HG03442 (cell line): ENCODE results near the gene UROD.

ENCODE experiments used
- ATAC-seq: cut with Tn5 transposase; IDR thresholded peaks from one replicate; pipeline ENCODE4 v1.9.1; 2021; ENCODE audit warnings: mild to moderate bottlenecking, moderate library complexity; ENCODE audit not compliant: unreplicated experiment

Gene UROD

DNA sequence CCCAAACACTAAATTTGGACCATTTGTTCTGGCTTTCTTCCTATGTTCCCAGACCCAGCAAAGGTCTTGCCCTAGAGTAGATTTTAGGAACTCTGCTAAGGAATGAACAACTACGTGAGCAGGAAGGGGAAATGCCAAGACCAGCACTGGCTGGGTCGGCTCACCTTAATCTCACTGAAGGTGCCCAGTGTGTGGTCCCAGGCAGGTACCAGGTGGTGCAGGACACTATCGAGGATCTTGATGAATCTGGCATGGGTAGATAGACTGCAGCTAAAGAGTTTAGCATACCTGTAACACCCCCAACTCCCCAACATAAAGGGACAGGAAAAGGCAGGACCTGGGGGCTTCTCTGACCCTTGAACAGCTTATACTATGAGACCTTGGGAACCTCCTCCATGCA lies 4.0 kb upstream of the UROD start:
- ATAC-seq, result no peak

GRCh38 chr1:45008516-45008915 lies 3.5 kb upstream of the UROD start:
- ATAC-seq, result no peak

GRCh38 chr1:45009296-45009865 lies 2.7 kb upstream of the UROD start:
- ATAC-seq, result no peak

- ATAC-seq, result no peak
Measured at GRCh38 chr1:45009956-45010854, 1.8 kb upstream of the UROD start.

DNA sequence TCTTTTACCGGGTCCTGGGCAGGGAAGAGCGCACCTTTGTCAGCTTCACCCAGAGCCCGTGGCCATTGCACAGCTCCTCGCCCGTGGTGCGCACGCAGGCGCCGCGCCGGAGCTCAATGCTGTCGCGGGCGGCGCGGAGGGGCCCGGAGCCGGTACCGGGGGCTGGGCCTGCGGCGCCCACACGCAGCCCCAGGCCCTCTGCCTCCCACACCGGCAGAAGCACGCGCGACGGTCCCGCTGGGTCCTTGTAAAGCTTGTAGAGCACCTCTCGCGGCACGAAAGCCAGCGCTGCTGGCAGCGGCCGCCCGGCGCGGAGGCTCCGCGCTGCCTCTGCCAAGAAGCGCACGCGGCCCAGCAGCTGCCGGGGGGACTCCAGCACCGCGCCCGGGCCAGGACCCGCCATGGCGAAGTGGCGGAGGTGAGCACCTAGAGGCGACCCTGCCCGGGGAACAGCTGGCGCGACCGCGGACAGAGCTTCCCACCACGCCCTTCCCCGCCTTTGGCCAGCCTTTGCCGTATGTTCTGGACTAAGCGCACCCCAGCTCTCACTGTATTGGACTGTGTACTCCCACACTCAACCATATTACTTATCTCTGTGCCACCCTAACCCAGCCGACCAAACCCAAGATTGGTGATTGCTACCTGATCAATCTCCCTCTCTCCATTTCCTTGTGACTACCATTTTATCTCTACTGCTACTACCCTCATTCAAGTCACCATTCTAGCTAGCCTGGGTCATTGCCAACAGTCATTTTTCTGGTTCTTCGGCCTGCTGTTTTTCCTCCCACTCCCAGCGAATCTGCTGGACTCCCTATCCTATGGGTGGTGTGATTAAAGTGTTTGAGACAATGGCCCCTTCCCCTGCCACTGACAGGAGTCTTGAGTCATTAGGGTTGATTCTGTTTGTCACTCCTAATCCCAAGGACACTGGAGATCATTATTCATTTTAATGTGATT lies 921 bp upstream of the UROD start, which contains the start of gene HECTD3:
TSS of gene HECTD3 (minus strand) at position 470 of the 957 bp plus-strand sequence. CDS start at position 403, 67 bp downstream.
- ATAC-seq, result peak; percentile 63

- no peak for ATAC-seq
Measured at GRCh38 chr1:45012639-45013278, 705 bp downstream of the UROD start.

GRCh38 chr1:45013551-45014209 lies 1.6 kb downstream of the UROD start:
- no peak for ATAC-seq

DNA sequence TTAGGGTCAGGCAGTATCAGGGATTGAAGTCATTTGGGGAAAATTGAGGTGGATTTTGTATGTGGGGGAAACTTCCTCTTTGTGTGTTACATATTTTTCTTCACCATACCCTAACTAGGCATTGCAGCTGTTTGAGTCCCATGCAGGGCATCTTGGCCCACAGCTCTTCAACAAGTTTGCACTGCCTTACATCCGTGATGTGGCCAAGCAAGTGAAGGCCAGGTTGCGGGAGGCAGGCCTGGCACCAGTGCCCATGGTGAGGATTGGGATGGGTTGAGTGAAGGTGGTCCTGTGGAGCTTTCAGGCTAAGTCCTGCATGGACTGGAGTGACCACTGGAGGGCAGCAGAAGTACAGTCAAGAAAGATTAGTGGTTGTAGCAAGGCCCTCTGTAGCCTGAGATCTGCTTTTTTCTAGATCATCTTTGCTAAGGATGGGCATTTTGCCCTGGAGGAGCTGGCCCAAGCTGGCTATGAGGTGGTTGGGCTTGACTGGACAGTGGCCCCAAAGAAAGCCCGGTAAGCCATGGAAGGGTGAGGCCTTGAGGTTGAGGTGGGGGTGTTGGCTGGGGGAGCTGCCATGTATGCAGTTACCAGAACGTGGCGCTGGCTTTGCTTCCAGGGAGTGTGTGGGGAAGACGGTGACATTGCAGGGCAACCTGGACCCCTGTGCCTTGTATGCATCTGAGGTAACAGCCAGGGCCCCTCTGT lies 2.4 kb downstream of the UROD start:
- no peak for ATAC-seq

- ATAC-seq, result no peak
Measured at GRCh38 chr1:45015683-45016082, 3.6 kb downstream of the UROD start.

DNA sequence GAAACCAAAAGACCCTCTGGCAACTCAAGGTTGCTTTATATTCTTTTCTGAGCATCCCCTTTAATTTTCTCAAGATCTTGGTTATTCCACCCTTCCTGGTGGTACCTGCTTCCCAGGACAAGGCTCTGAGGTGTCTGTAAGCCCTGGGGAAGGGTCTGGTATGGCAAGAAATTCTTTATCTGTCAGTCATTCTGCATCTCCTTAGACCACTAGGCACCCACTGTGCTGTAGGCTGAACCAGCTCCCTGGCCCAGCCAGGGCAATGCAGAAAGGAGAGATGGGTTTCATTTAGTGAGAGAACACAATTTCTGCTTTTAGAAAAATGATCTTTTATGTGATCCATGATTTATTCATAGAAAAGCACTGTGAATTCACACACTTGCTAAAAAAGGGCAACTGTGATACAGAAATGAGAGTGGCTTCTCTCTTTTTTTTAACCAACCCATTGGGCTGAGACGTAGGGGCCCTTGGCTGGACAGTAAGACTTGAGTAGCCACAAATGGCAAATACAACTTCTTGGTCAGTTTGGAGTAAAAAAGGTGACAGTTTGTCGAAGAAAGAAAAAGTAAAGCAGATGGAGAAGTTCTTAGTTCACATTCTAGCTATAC lies 4.1 kb downstream of the UROD start:
- ATAC-seq, result no peak

- no peak for ATAC-seq
Measured at GRCh38 chr1:45016767-45017166, 4.7 kb downstream of the UROD start.

DNA sequence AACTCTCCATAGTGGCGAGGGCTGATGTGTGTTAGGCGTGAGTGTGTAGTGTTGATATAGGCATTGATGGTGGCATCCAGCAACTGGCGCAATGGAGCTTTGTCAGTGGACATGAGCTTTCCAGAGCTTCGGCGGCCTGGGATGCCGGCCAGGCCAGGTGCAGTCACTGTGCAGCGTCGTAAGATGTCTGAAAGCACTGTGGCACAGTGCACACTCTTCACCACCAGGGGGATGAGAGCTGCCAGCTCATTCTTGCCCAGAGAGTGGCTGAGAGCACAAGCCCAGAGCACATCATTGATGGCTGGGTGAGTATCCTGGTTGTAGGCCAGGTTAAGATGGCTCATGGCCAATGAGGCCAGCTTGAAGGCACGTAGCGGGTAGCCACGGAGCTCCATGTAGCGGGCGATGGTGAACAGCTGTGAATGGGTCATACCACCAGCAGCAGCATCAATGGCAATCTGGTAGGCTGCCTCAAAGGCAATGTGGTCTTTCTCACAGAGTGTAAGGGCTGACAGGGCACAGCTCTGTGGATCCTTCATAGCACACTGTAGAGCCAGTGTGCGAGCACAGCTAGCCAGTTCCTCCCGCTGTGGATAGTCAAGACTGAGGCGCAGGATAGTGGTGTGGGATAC lies 6.7 kb downstream of the UROD start:
- ATAC-seq, result peak; percentile 61

DNA sequence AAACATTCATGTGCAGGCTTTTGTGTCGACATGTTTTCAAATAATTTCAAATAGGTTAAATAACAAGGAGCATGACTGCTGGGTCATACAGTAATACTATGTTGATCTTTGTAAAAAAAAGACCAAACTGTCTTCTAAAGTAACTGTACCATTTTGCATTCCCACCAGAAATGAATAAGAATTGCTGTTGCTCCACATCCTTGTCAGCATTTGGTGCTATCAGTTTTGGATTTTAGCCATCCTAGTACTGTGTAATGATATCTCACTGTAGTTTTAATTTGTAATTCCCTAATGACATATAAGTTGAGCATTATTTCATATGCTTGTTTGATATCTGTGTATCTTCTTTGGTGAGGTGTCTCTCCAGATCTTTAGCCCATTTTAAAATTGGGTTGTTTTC lies 11.6 kb downstream of the UROD start:
- ATAC-seq, result no peak

DNA sequence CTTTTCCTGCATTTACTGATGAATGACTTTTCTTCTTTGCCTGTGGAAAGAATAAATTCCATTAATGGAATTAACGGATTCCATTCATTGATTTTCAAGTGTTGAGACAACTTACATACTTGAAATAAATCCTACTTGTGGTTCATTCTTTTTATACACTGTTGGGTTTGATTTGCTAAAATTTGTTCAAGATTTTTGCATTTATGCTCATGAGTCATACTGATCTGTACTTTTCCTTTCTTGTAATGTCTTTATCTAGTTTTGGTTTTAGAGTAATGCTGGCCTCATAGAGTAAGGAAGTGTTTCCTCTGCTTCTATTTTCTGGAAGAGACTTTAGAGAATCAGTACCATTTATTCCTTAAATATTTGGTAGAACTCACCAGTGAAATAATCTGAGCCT lies 14.4 kb downstream of the UROD start:
- no peak for ATAC-seq

DNA sequence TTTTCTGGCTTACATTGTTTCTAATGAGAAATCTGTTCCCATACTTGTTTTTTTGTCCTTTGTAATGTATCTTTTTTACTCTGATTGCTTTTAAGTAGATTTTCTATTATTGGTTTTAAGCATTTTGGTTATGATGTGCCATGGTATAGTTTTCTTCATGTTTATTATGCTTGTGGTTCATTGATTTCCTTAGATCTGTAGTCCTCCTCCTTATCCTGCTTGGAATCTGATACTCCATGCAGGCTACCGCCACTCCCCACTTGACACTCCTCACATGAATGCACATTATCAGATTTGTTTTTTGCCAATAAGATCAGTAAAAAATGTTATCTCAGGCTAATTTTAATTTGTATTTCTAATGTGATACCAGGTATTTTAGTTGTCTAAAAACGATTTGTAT lies 20.8 kb downstream of the UROD start:
- no peak for ATAC-seq

DNA sequence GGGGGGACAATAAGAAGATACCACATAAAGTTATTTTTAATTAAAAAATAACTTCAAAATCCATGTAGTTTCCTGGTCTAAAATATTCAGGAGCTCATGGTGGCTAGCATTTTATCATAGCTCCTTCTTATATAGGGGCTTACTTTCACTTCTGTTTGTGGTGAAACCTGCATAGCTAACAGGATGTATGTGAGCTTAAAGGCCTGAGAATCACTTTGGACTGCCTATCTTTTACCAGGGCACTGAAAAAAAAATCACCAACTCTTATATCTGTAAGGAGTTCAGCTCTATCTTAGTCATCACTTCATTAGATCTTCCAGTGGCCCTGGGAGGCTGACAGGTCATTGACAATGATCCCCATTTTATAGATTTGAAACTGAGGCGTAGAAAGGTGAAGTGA lies 21.3 kb downstream of the UROD start:
- no peak for ATAC-seq

DNA sequence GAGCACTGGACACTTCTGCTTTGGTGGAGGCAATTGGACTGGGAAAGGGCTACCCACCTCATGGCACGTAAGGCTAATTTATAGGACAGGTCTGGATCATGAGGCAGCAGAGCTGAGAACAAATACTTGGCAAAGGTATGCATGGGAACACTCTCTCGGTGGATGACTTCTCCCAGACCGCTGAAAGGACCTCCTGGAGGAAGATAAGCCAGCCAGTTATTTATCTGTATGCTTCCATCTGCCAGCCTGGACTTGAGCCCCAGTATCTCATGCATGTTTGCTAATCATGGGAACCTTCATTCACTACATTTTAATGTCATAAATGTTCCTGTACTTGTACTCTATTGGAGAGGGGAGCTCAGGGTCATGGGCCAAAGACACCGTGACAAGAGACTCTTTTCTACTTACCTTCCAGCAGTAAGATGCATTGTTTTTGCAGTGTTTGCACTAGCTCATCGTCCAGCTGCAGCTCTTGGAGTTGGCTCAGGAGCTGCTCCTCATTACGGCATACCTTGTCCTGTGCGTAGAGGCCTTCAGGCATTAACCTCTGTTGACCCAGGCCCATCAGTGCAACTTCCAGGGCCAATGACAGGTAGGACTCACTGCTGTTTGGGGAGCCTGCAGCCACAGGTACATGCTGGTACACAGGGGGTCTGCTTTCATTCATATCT lies 23.7 kb downstream of the UROD start:
- no peak for ATAC-seq

GRCh38 chr1:45037456-45037855 lies 25.4 kb downstream of the UROD start:
- ATAC-seq, result no peak
